Mucosa of stomach (tissue), 1 donor: ENCODE measurements around the gene FOXL1.

ENCODE experiments used
- H3K27me3 ChIP-seq: one replicate; pipeline ENCODE4 v1.7.0; 2013; ENCODE audit warnings: mild to moderate bottlenecking, low read length; ENCODE audit not compliant: control insufficient read depth, insufficient read depth
- H3K36me3 ChIP-seq: one replicate; pipeline ENCODE4 v1.7.0; 2013; ENCODE audit warnings: low read length; ENCODE audit not compliant: control insufficient read depth, insufficient read depth
- H3K4me1 ChIP-seq: one replicate; pipeline ENCODE4 v1.7.0; 2013; ENCODE audit warnings: mild to moderate bottlenecking, low read length; ENCODE audit not compliant: control insufficient read depth, insufficient read depth
- H3K4me3 ChIP-seq: one replicate; pipeline ENCODE4 v1.7.0; 2013; ENCODE audit warnings: low read length
- H3K9ac ChIP-seq: one replicate; pipeline ENCODE4 v1.7.0; 2013; ENCODE audit warnings: mild to moderate bottlenecking, low read length, moderate library complexity
- H3K9me3 ChIP-seq: one replicate; pipeline ENCODE4 v1.7.0; 2013; ENCODE audit warnings: mild to moderate bottlenecking, low read length, moderate library complexity; ENCODE audit not compliant: control insufficient read depth
- donor health status: Pancreatic carcinoma.

Gene FOXL1

DNA sequence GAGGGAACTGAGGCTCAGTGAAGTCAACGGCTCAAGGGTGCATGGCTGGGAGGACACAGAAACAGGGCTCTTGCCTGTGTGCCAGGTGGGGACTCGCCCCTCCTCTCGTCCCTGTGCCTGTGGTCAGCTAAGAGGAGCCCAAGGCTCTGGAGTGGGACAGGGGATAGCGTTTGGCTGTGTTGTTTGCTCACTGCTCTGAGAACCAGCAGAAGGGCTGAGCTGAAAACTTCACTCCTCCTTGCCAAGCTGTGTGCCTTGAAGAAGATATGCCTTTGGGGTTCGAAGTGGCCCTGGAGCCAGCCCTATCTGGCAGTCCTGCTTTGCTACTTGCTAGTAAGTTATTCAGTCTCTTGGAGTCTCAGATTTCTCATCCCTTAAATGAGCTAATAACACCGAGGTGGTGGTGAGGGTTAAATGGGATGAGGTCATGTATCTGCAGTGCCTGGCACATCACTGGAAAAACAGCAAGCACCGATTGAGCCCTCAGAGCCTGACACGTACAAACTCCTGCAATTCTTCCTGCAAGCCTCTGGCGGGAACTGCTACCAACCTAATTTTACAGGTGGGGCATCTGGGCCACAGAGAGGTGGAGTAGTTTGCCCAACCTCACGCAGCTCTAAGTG lies 17.7 kb downstream of the FOXL1 start:
- no peak overlapping the region for H3K4me3 ChIP-seq
- H3K9ac ChIP-seq = no peak overlapping the region
- no peaks in the 10 kb centered on the region for H3K9me3 ChIP-seq
- peaks cover 28% of the 10 kb centered on the region for H3K27me3 ChIP-seq
- no peaks in the 10 kb centered on the region for H3K36me3 ChIP-seq
- no peaks in the 10 kb centered on the region for H3K4me1 ChIP-seq

DNA sequence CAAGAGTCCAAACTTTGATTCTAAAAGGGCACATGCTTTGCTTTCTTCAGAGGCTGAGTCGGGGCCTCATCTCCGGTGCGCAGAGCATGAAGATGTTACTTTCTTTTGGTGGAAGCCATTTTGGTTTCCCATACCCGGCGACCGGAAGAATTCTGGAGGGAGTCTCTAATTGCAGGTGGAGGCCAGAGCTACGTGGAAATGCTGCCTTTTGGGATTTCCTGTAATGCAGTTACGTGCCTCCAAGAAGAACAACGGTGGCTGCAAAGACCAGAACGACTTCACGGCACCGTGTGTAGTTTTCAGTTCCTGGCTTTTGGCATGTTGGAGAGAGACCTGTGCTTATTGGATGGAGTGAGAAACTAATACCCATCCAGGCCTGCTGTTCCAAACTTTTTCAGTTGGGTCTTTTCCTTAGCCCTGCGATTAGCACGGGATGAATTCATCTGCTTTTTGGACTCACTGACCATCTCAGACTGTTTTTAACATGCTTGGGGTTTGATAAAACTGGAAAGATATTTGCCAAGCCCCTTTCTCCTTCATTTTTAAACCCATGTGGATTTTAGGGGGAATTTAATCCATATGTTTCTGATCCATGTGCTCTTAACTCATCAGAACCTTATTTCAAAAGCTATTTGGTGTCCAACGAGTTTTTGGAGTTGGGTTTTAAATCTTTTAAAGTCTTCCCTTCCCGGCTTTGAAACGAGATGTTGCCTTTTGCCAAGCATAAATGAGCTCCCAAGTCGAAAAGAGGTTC lies 19.0 kb downstream of the FOXL1 start:
- Histone ChIP-seq H3K9ac (no peak overlapping the region), H3K4me3 (no peak overlapping the region), H3K27me3 (peaks cover 27% of the 10 kb centered on the region), H3K4me1 (no peaks in the 10 kb centered on the region), H3K9me3 (no peaks in the 10 kb centered on the region), H3K36me3 (no peaks in the 10 kb centered on the region)

DNA sequence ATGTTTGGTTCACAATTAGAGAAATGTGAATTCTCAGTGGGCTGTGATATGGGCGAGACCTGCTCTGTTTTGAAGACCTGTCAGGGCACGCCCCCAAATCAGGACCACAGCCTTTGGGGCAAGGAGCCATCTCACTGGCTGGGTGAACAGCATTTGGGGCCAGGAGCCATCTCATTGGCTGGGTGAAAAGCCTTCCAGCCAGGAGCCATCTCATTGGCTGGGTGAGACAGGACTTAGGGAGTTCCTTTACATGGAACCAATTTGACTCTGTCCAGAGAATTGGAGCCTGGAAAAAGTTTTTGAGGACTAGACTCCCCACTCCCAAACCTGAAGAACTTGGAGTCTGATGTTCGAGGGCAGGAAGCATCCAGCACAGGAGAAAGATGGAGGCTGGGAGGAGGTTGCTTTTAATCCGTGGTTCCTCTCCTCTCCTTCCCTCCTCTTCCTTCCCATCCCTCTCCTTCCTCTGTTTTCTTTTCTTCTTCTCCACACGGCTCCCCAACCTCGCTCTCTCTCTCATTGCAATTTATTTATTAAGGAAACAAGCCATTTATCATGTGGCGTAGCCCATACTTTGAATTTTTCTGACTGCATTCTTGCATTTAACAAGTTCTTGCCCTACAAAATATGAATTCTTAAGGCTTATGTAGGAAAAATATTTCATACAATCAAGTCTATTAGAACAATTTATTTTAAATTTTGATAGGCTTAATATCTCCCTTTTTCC lies 19.7 kb downstream of the FOXL1 start:
- Histone ChIP-seq H3K27me3 (peaks cover 22% of the 10 kb centered on the region), H3K4me3 (no peak overlapping the region), H3K9me3 (no peaks in the 10 kb centered on the region), H3K36me3 (no peaks in the 10 kb centered on the region), H3K4me1 (no peaks in the 10 kb centered on the region), H3K9ac (no peak overlapping the region)

DNA sequence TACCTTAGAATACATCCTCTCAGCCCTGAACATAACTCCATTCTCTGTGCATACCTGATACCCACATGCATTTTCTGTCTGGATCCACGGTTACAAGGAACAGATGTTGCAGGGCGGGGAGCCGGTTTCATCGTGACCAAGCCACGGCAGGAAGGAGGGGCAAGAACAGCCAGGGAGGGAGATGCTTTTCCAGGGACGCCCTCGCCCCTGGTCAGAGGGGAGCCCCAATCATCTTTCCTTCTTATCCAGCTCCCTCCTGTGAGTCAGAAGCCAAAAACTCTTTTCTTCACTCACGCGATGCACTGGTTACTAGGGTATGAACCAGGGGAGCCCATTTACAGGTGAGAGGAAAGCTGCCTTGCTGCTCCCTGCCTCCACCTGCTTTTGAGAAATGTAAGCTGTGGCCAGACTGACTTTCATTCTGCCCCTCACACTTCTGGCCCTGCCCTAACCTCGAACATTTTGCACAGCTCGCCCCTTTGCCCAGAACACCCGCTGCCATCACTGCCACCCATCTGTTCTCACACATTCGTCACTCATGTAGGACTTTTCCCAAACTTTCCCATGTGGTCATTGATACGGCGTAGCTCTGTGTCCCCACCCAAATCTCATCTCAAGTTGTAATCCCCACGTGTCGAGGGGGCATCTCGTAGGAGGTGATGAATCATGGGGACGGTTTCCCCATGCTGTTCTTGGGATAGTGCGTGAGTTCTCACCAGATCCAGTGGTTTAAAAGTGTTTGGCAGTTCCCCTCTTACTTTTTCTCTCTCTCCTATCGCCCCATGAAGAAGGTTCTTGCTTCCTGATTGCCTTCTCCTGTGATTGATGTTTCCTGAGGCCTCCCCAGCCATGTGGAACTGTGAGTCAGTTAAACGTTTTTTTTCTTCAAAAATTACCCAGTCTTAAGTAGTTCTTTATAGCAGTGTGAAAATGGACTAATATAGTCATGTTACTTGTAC lies 20.5 kb downstream of the FOXL1 start:
- Histone ChIP-seq H3K27me3 (peaks cover 13% of the 10 kb centered on the region), H3K36me3 (no peaks in the 10 kb centered on the region), H3K9me3 (no peaks in the 10 kb centered on the region), H3K4me1 (no peaks in the 10 kb centered on the region), H3K4me3 (no peak overlapping the region), H3K9ac (no peak overlapping the region)

DNA sequence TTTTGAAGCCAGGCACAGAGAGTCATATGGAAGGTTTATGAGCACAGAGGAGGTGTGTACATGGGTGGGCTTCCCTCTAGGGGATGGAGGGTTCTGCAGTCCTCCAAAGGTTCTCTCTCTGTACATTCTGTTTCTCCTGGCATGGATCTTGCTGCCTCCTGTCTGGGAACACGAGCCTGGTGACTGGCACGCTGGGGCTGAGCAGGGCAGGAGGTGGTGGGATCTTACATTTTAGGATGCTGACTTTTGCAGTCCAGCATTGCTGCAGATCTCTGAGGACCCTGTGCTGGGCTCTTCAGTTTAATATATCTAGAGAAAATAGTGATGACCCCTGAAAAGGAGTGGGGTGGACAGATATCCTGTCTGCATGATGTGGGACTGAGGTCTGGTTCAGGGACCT lies 23.0 kb downstream of the FOXL1 start:
- no peak overlapping the region for H3K9ac ChIP-seq
- H3K9me3 ChIP-seq = no peaks in the 10 kb centered on the region
- no peaks in the 10 kb centered on the region for H3K4me1 ChIP-seq
- H3K4me3 ChIP-seq = no peak overlapping the region
- H3K36me3 ChIP-seq = no peaks in the 10 kb centered on the region
- H3K27me3 ChIP-seq = peaks cover 3% of the 10 kb centered on the region

DNA sequence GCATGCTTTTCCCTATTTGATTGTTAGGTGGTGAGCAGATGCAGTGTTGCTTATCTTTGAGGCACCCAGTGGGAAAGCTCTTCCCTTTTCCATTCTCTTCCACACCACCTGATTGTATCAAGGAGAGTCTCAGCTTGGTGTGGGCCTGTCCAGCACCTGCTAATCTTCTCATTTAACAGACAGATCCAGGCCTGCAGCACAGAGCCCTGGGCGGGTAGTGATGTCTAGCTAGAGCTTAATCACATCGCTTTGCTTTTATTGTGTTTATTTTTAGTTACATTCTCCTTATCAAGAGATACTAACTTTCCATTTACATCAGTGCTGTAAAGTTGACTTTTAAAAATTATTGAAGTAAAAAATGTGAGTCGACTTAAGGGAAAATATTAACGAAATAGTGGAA lies 24.2 kb downstream of the FOXL1 start:
- H3K4me3 ChIP-seq = no peak overlapping the region
- peaks cover 6% of the 10 kb centered on the region for H3K27me3 ChIP-seq
- no peaks in the 10 kb centered on the region for H3K9me3 ChIP-seq
- H3K36me3 ChIP-seq = no peaks in the 10 kb centered on the region
- no peaks in the 10 kb centered on the region for H3K4me1 ChIP-seq
- no peak overlapping the region for H3K9ac ChIP-seq

DNA sequence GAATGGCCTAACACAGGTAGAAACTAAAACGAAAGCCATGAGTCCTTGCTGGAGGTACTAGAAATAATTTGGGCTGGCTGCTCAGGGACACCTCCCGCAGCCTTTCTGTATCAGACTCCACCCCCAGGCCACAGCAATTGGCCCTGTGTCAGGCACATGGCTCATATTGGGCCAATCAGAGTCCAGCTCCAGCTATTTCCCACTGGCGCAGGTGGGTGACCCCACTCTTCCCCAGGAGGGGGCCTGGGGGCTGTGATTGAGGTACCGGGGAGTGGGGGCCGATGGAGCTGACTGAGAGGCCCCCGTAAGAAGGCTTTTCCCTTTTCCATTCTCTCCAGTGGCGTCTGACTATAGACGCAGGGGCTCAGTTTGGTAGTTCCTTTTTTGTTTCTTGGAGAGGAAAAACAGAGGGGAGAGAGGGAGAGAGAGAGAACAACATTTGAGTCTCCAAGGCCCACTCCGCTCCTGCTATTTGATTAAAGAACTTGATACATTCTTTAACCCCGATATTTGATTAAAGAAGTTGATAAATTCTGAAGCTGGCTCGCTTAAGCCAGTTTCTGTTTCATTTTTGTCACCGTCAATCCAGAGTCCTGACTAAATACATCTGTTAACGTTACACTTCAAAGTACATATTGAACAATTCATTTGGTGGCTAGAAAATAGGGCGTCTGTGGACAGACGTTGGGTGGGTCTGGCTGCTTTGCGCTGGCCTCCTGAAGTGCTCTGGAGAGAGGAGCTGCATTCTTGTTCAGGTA lies 26.3 kb downstream of the FOXL1 start:
- no peak overlapping the region for H3K4me3 ChIP-seq
- H3K9ac ChIP-seq = peak overlapping the region; percentile 13
- peaks cover 6% of the 10 kb centered on the region for H3K27me3 ChIP-seq
- no peaks in the 10 kb centered on the region for H3K36me3 ChIP-seq
- no peaks in the 10 kb centered on the region for H3K9me3 ChIP-seq
- H3K4me1 ChIP-seq = no peaks in the 10 kb centered on the region

DNA sequence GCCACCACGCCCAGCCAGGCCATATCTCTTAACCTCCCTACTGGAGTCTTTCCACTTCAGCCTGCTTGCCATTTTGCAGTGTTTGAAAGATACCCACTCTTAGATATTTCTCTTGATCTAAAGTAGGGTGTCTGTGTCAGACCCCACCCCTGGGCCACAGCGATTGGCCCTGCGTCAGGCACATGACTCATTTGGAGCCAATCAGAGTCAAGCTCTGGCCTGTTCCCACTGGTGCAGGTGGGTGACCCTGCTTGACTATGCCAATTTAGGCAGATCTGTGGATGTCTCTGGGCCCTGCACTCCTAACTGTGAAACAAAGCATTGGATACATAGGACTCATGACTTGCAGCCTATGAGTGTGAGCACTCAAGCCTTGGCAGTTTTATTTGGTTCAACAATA lies 27.6 kb downstream of the FOXL1 start:
- Histone ChIP-seq H3K27me3 (peaks cover 6% of the 10 kb centered on the region), H3K36me3 (no peaks in the 10 kb centered on the region), H3K4me3 (no peak overlapping the region), H3K9me3 (no peaks in the 10 kb centered on the region), H3K4me1 (no peaks in the 10 kb centered on the region), H3K9ac (no peak overlapping the region)

DNA sequence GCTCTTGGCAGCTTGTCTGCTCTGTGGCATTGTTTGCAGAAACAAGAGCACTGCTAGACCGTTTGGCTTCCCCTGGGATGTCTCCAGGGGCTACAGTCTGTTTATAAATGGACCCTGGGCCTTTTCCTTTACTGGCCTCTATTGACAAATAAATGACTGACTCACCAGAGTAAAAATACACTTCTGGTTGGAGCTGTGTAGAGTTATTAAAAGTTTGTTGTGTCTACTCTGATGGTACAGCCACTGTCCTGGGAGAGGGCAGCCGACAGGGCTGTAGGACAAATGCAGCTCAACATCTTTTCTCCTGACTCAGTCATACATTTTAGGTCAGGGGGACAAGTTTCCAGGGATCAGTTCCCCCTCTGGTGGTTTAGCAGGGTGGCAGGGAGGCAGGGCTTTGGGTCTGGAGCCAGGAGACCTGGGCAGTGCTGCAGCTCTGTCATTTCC lies 30.0 kb downstream of the FOXL1 start:
- Histone ChIP-seq H3K9ac (no peak overlapping the region), H3K4me1 (no peaks in the 10 kb centered on the region), H3K9me3 (no peaks in the 10 kb centered on the region), H3K27me3 (peaks cover 3% of the 10 kb centered on the region), H3K36me3 (no peaks in the 10 kb centered on the region), H3K4me3 (no peak overlapping the region)

DNA sequence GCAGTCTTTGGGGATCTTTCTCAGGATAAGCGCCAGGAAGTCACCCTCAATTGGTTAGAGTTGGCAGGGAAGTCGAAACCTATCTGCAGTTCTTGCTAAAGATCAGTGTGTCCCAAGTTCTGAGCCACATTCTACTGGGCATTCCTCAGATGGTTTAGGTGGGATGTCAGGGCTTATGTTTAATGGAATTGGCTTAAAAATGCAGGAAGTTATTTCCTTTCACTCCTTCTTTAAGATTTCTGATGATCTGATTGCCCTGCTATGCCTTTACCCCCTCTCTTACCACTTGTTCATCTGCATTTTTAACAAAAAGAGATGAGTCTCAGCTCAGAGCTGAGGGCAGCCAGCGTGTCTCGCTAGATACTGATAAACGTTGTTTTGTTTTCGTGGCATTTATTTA lies 30.8 kb downstream of the FOXL1 start:
- no peak overlapping the region for H3K4me3 ChIP-seq
- no peaks in the 10 kb centered on the region for H3K36me3 ChIP-seq
- no peaks in the 10 kb centered on the region for H3K4me1 ChIP-seq
- H3K9me3 ChIP-seq = no peaks in the 10 kb centered on the region
- H3K9ac ChIP-seq = no peak overlapping the region
- H3K27me3 ChIP-seq = peaks cover 3% of the 10 kb centered on the region

DNA sequence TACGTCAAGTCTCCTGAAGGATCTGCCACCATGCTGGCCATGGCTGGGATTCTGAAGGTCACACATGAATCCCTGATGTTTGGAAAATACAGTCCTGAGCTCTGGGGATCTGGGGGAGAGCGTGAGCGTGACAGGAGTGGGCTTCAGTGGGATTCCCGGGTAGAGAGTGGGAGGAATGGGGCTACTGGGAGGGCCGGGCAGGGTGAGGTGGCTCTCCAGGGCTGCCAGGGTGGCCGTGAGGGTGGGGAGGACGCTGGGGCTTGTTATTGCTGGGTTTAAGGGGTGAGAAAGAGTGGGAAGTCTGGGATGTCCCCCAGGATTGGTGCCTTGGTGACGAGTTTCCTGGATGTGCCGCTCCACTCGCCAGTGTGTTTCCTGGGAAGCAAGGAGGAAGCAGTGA lies 31.3 kb downstream of the FOXL1 start:
- H3K4me1 ChIP-seq = no peaks in the 10 kb centered on the region
- H3K27me3 ChIP-seq = peaks cover 3% of the 10 kb centered on the region
- no peaks in the 10 kb centered on the region for H3K36me3 ChIP-seq
- no peaks in the 10 kb centered on the region for H3K9me3 ChIP-seq
- H3K4me3 ChIP-seq = no peak overlapping the region
- H3K9ac ChIP-seq = no peak overlapping the region
